ENCODE data around the gene S100A6.
"Not testable (repeated sequence)": the region's sequence is repeated elsewhere in the genome, so short reads cannot be mapped to it uniquely, and the experiment has no call there.

The S100A6 gene

GRCh38 chr1:153535242-153536011, at the start of gene S100A6:
S100A6 (minus strand) TSS chr1:153535991; CDS start chr1:153535339, 652 bp downstream.
- peak; percentile 15 for DNase-seq

- no peak for DNase-seq
Measured at GRCh38 chr1:153585006-153585405, 49.2 kb upstream of the S100A6 start.

- DNase-seq = no peak
Measured at GRCh38 chr1:153583976-153584375, 48.2 kb upstream of the S100A6 start.

- not testable (repeated sequence) for DNase-seq
Measured at GRCh38 chr1:153583514-153583913, 47.7 kb upstream of the S100A6 start.

GRCh38 chr1:153582836-153583235, 47.0 kb upstream of the S100A6 start:
- not testable (repeated sequence) for DNase-seq

- no peak for DNase-seq
Measured at GRCh38 chr1:153578936-153579335, 43.1 kb upstream of the S100A6 start.

- no peak for DNase-seq
Measured at GRCh38 chr1:153578490-153578889, 42.7 kb upstream of the S100A6 start.

- peak; percentile 39 for DNase-seq
Measured at GRCh38 chr1:153577624-153578051, 41.8 kb upstream of the S100A6 start.

- no peak for DNase-seq
Measured at GRCh38 chr1:153577138-153577537, 41.3 kb upstream of the S100A6 start.

GRCh38 chr1:153575497-153575896, 39.7 kb upstream of the S100A6 start:
- DNase-seq = not testable (repeated sequence)

GRCh38 chr1:153575081-153575491, 39.3 kb upstream of the S100A6 start:
- not testable (repeated sequence) for DNase-seq

GRCh38 chr1:153573351-153573750, 37.6 kb upstream of the S100A6 start:
- no peak for DNase-seq

- peak; percentile 88 for DNase-seq
Measured at GRCh38 chr1:153572569-153573015, 36.8 kb upstream of the S100A6 start.

- DNase-seq = no peak
Measured at GRCh38 chr1:153571706-153572105, 35.9 kb upstream of the S100A6 start.

GRCh38 chr1:153570874-153571273, 35.1 kb upstream of the S100A6 start:
- no peak for DNase-seq

GRCh38 chr1:153569465-153569864, 33.7 kb upstream of the S100A6 start:
- DNase-seq = no peak

- peak; percentile 79 for DNase-seq
Measured at GRCh38 chr1:153568367-153569099, 32.7 kb upstream of the S100A6 start.

GRCh38 chr1:153567621-153568366, 32.0 kb upstream of the S100A6 start:
- no peak for DNase-seq

- peak; percentile 41 for DNase-seq
Measured at GRCh38 chr1:153566414-153567371, 30.9 kb upstream of the S100A6 start.

GRCh38 chr1:153565529-153566374, 30.0 kb upstream of the S100A6 start, which contains the start of gene S100A2:
S100A2 (minus strand) TSS chr1:153565844; CDS start chr1:153563877, 1,967 bp downstream.
- DNase-seq = no peak

- no peak for DNase-seq
Measured at GRCh38 chr1:153563991-153564390, 28.2 kb upstream of the S100A6 start.
